ENCODE data around the gene FOXS1. TPM values are rescaled to one million over a fixed set of nuclear protein-coding genes. Genes with fewer than 3 reads are reported as not detected.
A peak's percentile ranks its signal among the peaks of the same experiment; 100 is the strongest.

FOXS1 gene
- total and polyA plus RNA-seq, 4 donors = 1.4 to 3.2 (median 2.5) TPM

DNA sequence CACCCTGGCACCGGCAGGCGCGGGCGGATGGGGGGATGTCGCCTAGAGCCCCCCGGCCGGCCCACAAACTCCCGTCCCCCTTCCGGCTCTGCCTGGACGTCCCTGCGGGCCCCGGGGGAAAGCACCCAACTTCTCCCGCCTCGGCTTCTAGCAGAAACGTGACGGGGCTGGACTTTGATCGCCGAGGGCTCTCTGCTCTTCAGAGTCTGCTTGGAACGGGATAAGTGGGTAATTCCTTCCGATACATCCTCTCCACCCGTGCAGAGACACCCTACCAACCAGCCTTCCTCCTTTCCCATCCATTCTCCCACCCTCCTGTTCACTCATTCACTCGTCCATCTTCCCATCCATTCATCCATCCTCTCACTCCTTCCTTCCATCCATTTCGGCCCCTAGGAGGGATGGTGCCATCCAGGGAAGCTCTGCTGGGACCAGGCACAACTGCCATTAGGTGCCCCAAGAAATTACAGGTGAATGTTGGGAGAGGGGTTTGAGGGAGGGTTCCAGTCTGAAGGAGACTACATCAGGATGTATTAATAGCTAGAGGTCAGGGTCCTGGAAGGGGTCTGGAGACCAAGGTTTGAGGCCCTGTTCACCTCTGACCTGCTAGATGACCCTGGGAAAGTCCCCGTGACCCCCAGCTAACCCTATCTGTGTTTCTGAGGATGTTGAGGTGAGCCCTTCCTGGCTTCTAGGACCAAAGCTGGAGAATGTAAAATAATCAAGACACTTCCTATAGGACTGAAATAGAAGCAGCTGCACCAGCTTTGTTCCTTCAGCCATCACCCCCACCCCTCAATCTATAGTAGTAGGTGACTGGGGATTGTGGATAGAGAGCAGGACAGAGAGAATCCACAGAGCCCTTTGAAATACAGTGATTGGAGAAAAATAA is 25.6 kb upstream of the FOXS1 start:
- H3K36me3 ChIP-seq (ENCODE audit: control insufficient read depth in 4 of 4, insufficient read depth in 4 of 4, low read length in 4 of 4) = peaks cover 0 to 6% (median 0%) of the 10 kb centered on the region in 4 donors
- WGBS, 2 donors = 8 to 14% methylated on average over 19 to 24 of the region's 24 CpGs
- DNase-seq (peak; percentile 54 to 59 (median 55)), ATAC-seq (ENCODE audit: insufficient read depth, low FRiP score) (no peak)
- H3K27ac ChIP-seq (ENCODE audit: low read depth in 1 of 2, low read length in 1 of 2) = no peak overlapping the region
- peaks cover 0 to 18% (median 5%) of the 10 kb centered on the region in 5 donors for H3K4me1 ChIP-seq (ENCODE audit: control insufficient read depth in 5 of 5, insufficient read depth in 5 of 5, low read length in 5 of 5)
- H3K9me3 ChIP-seq (ENCODE audit: control insufficient read depth in 4 of 4, insufficient read depth in 3 of 4, low read length in 3 of 4) = no peaks in the 10 kb centered on the region
- no peaks in the 10 kb centered on the region for H3K27me3 ChIP-seq (ENCODE audit: control insufficient read depth in 3 of 3, insufficient read depth in 3 of 3, low read length in 2 of 3)
- TF ChIP-seq CTCF (IDR thresholded peaks at IDR 0.05; ENCODE audit: control extremely low read depth, extremely low read depth) = no peak
- H3K4me3 ChIP-seq = peak overlapping the region; percentile 61
- H3K9ac ChIP-seq (ENCODE audit: insufficient read depth in 1 of 2, low read length in 2 of 2) = peak overlapping the region; percentile 49 to 87

DNA sequence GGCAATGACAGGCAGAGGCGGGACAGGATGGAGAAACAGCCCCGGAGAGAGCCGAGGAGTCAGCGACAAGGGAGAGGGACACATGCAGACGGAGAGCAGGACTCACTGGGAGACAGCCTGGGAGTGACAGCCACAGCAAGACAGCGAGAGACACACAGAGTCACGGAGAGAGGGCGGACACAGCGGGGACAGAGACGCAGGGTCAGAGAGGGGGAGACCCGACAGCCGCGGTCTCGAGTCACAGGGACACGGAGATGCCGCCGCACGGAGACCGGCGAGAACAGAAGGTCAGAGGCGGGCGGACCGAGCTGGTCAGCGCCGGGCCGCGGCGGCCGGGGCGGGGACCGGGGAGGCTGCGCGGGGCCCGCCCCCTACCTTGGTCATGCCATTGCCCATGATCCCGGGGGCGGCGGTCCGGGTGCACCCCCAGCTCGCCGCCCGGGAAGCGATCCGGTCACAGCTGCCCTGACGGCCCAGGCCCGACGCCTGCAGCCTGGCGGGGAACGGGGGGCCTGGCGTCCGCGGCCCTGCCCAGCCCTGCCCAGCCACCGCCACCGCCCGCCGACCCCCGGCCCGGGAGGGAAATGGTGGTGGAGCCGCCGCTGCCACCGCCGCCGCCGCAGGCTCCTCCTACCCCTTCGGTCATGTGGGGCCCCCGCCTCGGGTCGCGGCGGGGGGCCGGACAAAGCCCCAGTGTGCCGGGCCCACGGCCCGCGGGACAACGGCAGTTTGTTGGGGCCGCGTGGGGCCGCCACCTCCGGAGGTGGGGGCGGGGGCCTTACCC is 24.7 kb upstream of the FOXS1 start, which contains the start of the genes DUSP15 and TTLL9:
Gene DUSP15 (minus strand): TSS at position 586 of the 784 bp plus-strand sequence. CDS start 190 bp downstream, at position 396.
Gene TTLL9 (plus strand): TSS at position 693 of the 784 bp plus-strand sequence. CDS start 493 bp downstream, outside the sequence.
- H3K4me3 ChIP-seq = peak within 1 kb of the TSS; percentile 61
- no peak for TF ChIP-seq CTCF (IDR thresholded peaks at IDR 0.05; ENCODE audit: control extremely low read depth, extremely low read depth)
- peak within 1 kb of the TSS; percentile 49 to 90 for H3K9ac ChIP-seq (ENCODE audit: insufficient read depth in 1 of 2, low read length in 2 of 2)
- H3K27ac ChIP-seq (ENCODE audit: low read depth in 1 of 2, low read length in 1 of 2) = peak within 1 kb of the TSS in 1 of 2 donors; percentile 28
- no peaks in the 10 kb centered on the region for H3K27me3 ChIP-seq (ENCODE audit: control insufficient read depth in 3 of 3, insufficient read depth in 3 of 3, low read length in 2 of 3)
- no peaks in the 10 kb centered on the region for H3K9me3 ChIP-seq (ENCODE audit: control insufficient read depth in 4 of 4, insufficient read depth in 3 of 4, low read length in 3 of 4)
- WGBS, 2 donors = 1 to 2% methylated on average over 28 to 80 of the region's 80 CpGs
- H3K4me1 ChIP-seq (ENCODE audit: control insufficient read depth in 5 of 5, insufficient read depth in 5 of 5, low read length in 5 of 5) = peaks cover 0 to 18% (median 5%) of the 10 kb centered on the region in 5 donors
- ATAC-seq (ENCODE audit: insufficient read depth, low FRiP score) (peak; percentile 70), DNase-seq (peak; percentile 56 to 69 (median 64))
- H3K36me3 ChIP-seq (ENCODE audit: control insufficient read depth in 4 of 4, insufficient read depth in 4 of 4, low read length in 4 of 4) = peaks cover 0 to 6% (median 0%) of the 10 kb centered on the region in 4 donors

GRCh38 chr20:31869673-31869941 is 24.2 kb upstream of the FOXS1 start:
- no peak for ATAC-seq (ENCODE audit: insufficient read depth, low FRiP score)
- Histone ChIP-seq H3K4me1 (ENCODE audit: control insufficient read depth in 5 of 5, insufficient read depth in 5 of 5, low read length in 5 of 5) (peaks cover 0 to 18% (median 5%) of the 10 kb centered on the region in 5 donors), H3K4me3 (no peak overlapping the region), H3K27ac (ENCODE audit: low read depth in 1 of 2, low read length in 1 of 2) (peak overlapping the region in 1 of 2 donors; percentile 28), H3K9ac (ENCODE audit: insufficient read depth in 1 of 2, low read length in 2 of 2) (peak overlapping the region; percentile 49 to 90), H3K9me3 (ENCODE audit: control insufficient read depth in 4 of 4, insufficient read depth in 3 of 4, low read length in 3 of 4) (no peaks in the 10 kb centered on the region), H3K36me3 (ENCODE audit: control insufficient read depth in 4 of 4, insufficient read depth in 4 of 4, low read length in 4 of 4) (peaks cover 0 to 6% (median 0%) of the 10 kb centered on the region in 4 donors), H3K27me3 (ENCODE audit: control insufficient read depth in 3 of 3, insufficient read depth in 3 of 3, low read length in 2 of 3) (no peaks in the 10 kb centered on the region)
- TF ChIP-seq CTCF (IDR thresholded peaks at IDR 0.05; ENCODE audit: control extremely low read depth, extremely low read depth) = no peak
- no peak for DNase-seq
- WGBS, 2 donors = 0 to 13% methylated on average over 1 of the region's 1 CpG

Measured in lung (tissue), 12 donors.